Measurements from ENCODE around the gene TBC1D20. TPM values are rescaled to one million over a fixed set of nuclear protein-coding genes. Genes with fewer than 3 reads are reported as not detected.
"Not testable (repeated sequence)": the region's sequence is repeated elsewhere in the genome, so short reads cannot be mapped to it uniquely, and the experiment has no call there.

TBC1D20 gene
- total RNA-seq, 1 experiment from 2014 or later = 32.5 TPM

DNA sequence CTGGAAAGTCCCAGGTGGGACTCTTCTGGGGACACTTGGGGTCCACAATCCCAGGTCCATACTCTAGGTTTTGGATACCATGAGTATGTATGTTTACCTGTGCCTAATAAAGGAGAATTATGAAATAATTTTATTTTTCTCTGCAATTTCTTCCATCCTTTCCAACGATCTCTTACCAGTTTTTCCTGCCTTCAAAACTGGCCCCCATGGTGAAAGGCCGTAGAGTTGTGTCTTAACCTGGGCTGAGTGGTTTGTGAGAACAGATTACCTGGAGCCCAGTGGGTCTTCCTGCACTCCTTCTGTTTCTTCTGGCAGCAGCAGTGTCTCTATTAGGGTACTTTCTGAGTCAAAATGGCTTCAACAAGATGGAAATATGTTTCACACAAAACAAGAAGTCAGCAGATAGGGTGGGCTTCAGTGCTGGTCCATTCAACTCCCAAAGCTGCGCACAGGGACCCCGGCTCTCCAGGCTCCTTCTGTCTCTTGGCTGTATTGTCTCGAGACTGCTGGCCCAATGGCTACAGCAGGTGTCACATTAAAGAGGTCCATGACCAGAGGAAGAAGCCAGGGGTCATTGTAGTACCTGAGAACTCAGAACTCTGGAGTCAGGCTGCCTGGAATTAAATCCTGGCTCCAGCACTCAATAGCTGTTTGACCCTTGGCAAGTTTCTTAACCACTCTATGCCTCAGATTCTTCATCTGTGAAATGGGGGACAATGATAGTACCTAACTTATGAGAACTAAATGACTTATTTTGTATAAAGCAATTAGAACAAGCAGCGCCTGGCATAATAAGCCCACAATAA is 64.7 kb downstream of the TBC1D20 start:
- TF ChIP-seq CTCF (IDR thresholded peaks at IDR 0.05; ENCODE audit: unreplicated experiment) = no peak
- DNase-seq (ENCODE audit: unreplicated experiment) = no peak
- Mint-ChIP-seq H3K4me3 (ENCODE audit: unreplicated experiment) (no peak overlapping the region), H3K9me3 (ENCODE audit: unreplicated experiment) (no peaks in the 10 kb centered on the region), H3K27ac (ENCODE audit: low read depth, unreplicated experiment) (no peak overlapping the region), H3K27me3 (ENCODE audit: insufficient read depth, unreplicated experiment) (no peaks in the 10 kb centered on the region), H3K36me3 (ENCODE audit: insufficient read depth, unreplicated experiment) (peaks cover 61% of the 10 kb centered on the region), H3K4me1 (ENCODE audit: insufficient read depth, unreplicated experiment) (peaks cover 16% of the 10 kb centered on the region)
- intact Hi-C loops (cut with micrococcal nuclease) = no loop called here
- POLR2A ChIA-PET = interaction anchor here (1.2 to 13.1 kb wide), 7 partner anchors 10 to 43 kb away, joined by 3 to 198 read pairs (median 7); partner anchors contain the start of gene TRIB3
- CTCF ChIA-PET = interaction anchor here (0.8 to 6.2 kb wide), 4 partner anchors 25 to 43 kb away, joined by 3 to 45 read pairs (median 5); no protein-coding TSS in a partner anchor
- BruUV-seq (replicated peaks) = no TSS peak

- Mint-ChIP-seq H3K27me3 (ENCODE audit: insufficient read depth, unreplicated experiment) (no peaks in the 10 kb centered on the region), H3K4me3 (ENCODE audit: unreplicated experiment) (no peak overlapping the region), H3K9me3 (ENCODE audit: unreplicated experiment) (no peaks in the 10 kb centered on the region), H3K27ac (ENCODE audit: low read depth, unreplicated experiment) (no peak overlapping the region), H3K36me3 (ENCODE audit: insufficient read depth, unreplicated experiment) (peaks cover 69% of the 10 kb centered on the region), H3K4me1 (ENCODE audit: insufficient read depth, unreplicated experiment) (peaks cover 14% of the 10 kb centered on the region)
- ChIA-PET CTCF (interaction anchor here (0.8 to 1.5 kb wide), 3 partner anchors 13 to 42 kb away, joined by 4 to 6 read pairs (median 4); no protein-coding TSS in a partner anchor), POLR2A (interaction anchor here (1.1 to 13.1 kb wide), 2 partner anchors 13 to 31 kb away, joined by 4 to 198 read pairs; partner anchors contain the start of gene TRIB3)
- no peak for DNase-seq (ENCODE audit: unreplicated experiment)
- intact Hi-C loops (cut with micrococcal nuclease) = no loop called here
- no peak for TF ChIP-seq CTCF (IDR thresholded peaks at IDR 0.05; ENCODE audit: unreplicated experiment)
- BruUV-seq (replicated peaks) = TSS peak; percentile 43
These were observed 65.5 kb downstream of the TBC1D20 start for GRCh38 chr20:396619-397431.

GRCh38 chr20:396252-396618 is 66.1 kb downstream of the TBC1D20 start:
- ChIA-PET POLR2A (interaction anchor here (1.1 to 13.1 kb wide), 2 partner anchors 12 to 30 kb away, joined by 4 to 198 read pairs; partner anchors contain the start of gene TRIB3), CTCF (interaction anchor here (1.3 to 1.5 kb wide), 2 partner anchors 13 to 41 kb away, joined by 4 read pairs; no protein-coding TSS in a partner anchor)
- TF ChIP-seq CTCF (IDR thresholded peaks at IDR 0.05; ENCODE audit: unreplicated experiment) = no peak
- no TSS peak for BruUV-seq (replicated peaks)
- intact Hi-C loops (cut with micrococcal nuclease) = no loop called here
- Mint-ChIP-seq H3K4me1 (ENCODE audit: insufficient read depth, unreplicated experiment) (peaks cover 12% of the 10 kb centered on the region), H3K36me3 (ENCODE audit: insufficient read depth, unreplicated experiment) (peaks cover 75% of the 10 kb centered on the region), H3K4me3 (ENCODE audit: unreplicated experiment) (no peak overlapping the region), H3K27ac (ENCODE audit: low read depth, unreplicated experiment) (no peak overlapping the region), H3K27me3 (ENCODE audit: insufficient read depth, unreplicated experiment) (no peaks in the 10 kb centered on the region), H3K9me3 (ENCODE audit: unreplicated experiment) (no peaks in the 10 kb centered on the region)
- DNase-seq (ENCODE audit: unreplicated experiment) = no peak

GRCh38 chr20:393296-393695 is 69.0 kb downstream of the TBC1D20 start:
- POLR2A ChIA-PET = interaction anchor here (2.8 to 24.6 kb wide), 3 partner anchors 8 to 27 kb away, joined by 15 to 671 read pairs (median 198); partner anchors contain the start of gene TRIB3

More at GRCh38 chr20:393296-393695, 69.0 kb downstream of the TBC1D20 start:
- H3K27me3 Mint-ChIP-seq (ENCODE audit: insufficient read depth, unreplicated experiment); H3K4me3 Mint-ChIP-seq (ENCODE audit: unreplicated experiment); DNase-seq (ENCODE audit: unreplicated experiment); intact Hi-C loops (cut with micrococcal nuclease); H3K9me3 Mint-ChIP-seq (ENCODE audit: unreplicated experiment); H3K4me1 Mint-ChIP-seq (ENCODE audit: insufficient read depth, unreplicated experiment); BruUV-seq (replicated peaks): not testable (repeated sequence)
- Mint-ChIP-seq H3K36me3 (ENCODE audit: insufficient read depth, unreplicated experiment) (peaks cover 98% of the 10 kb centered on the region), H3K27ac (ENCODE audit: low read depth, unreplicated experiment) (peak overlapping the region; percentile 70)
- CTCF ChIA-PET = interaction anchor here (1.5 kb wide), 1 partner anchor 38 kb away, joined by 3 read pairs; no protein-coding TSS in a partner anchor
